Endodermal cell (in vitro differentiated cells): ENCODE data around the gene MYPOP. TPM values are rescaled to one million over a fixed set of nuclear protein-coding genes. Genes with fewer than 3 reads are reported as not detected.

Experiments used
- DNase-seq: peaks from one replicate; pipeline ENCODE4 v3.0.0-alpha.2; 2017
- H3K27ac ChIP-seq: 2 replicates; pipeline ENCODE4 v1.5.1; 2013; ENCODE audit warnings: mild to moderate bottlenecking, low read depth, low read length, moderate library complexity
- H3K27me3 ChIP-seq: 2 replicates; pipeline ENCODE4 v1.6.1; 2013; ENCODE audit warnings: mild to moderate bottlenecking, low read length, moderate library complexity; ENCODE audit not compliant: insufficient read depth, control insufficient read depth, poor library complexity, severe bottlenecking
- H3K36me3 ChIP-seq: 2 replicates; pipeline ENCODE4 v1.7.0; 2013; ENCODE audit warnings: mild to moderate bottlenecking, low read length, moderate library complexity; ENCODE audit not compliant: control insufficient read depth, insufficient read depth
- H3K4me1 ChIP-seq: one replicate; pipeline ENCODE4 v1.7.0; 2013; ENCODE audit warnings: low read length; ENCODE audit not compliant: control insufficient read depth, insufficient read depth
- H3K4me3 ChIP-seq: 2 replicates; pipeline ENCODE4 v1.5.1; 2013; ENCODE audit warnings: mild to moderate bottlenecking, low read length, moderate library complexity
- H3K9ac ChIP-seq: 2 replicates; pipeline ENCODE4 v1.6.1; 2013; ENCODE audit warnings: mild to moderate bottlenecking, low read length, moderate library complexity; ENCODE audit not compliant: poor library complexity, severe bottlenecking; ENCODE audit errors: extremely low read depth
- H3K9me3 ChIP-seq: 2 replicates; pipeline ENCODE4 v1.6.1; 2013; ENCODE audit warnings: mild to moderate bottlenecking, low read length, moderate library complexity; ENCODE audit not compliant: control insufficient read depth
- H3K27ac Mint-ChIP-seq: 2 replicates; pipeline ENCODE4 v1.8.0; 2020; ENCODE audit warnings: mixed read lengths
- H3K27me3 Mint-ChIP-seq: 2 replicates; pipeline ENCODE4 v1.8.0; 2021; ENCODE audit warnings: mild to moderate bottlenecking, mixed read lengths; ENCODE audit not compliant: insufficient read depth
- H3K36me3 Mint-ChIP-seq: 2 replicates; pipeline ENCODE4 v1.8.0; 2020; ENCODE audit warnings: low read depth, mixed read lengths
- H3K4me1 Mint-ChIP-seq: 2 replicates; pipeline ENCODE4 v1.8.0; 2020; ENCODE audit warnings: mixed read lengths
- H3K4me3 Mint-ChIP-seq: 2 replicates; pipeline ENCODE4 v1.8.0; 2020; ENCODE audit warnings: mild to moderate bottlenecking, moderate library complexity, mixed read lengths
- H3K9me3 Mint-ChIP-seq: 2 replicates; pipeline ENCODE4 v1.8.0; 2020; ENCODE audit warnings: mild to moderate bottlenecking, mixed read lengths
- WGBS, 2 experiments: methylation state at CpG; one replicate each; pipeline versions ENCODE4 v1.1.5 to v1.1.7; 2013; ENCODE audit warnings: missing lambda C conversion rate in 2 of 2, mixed read lengths in 1 of 2; ENCODE audit not compliant: insufficient coverage in 1 of 2, insufficient read length in 1 of 2; 5-methylcytosine and 5-hydroxymethylcytosine counted together
- total RNA-seq, 2 donors: library from RNA; stranded (reverse); fragmentation: NEBNext Ultra II Directional in 1 of 2; extraction: Animal tissue kit (Norgen Biotek cat#: 25700) in 1 of 2; gene quantifications; 2 replicates in 1 of 2; 3 replicates in 1 of 2; pipeline ENCODE4 v1.2.1, GENCODE V29; 2021
- TF ChIP-seq, protein P1 (sequence below): fragments of 200-600 bp; sonication (generic); conservative IDR thresholded peaks from 2 replicates; pipeline ENCODE4 v1.5.0; 2021; ENCODE audit warnings: antibody characterized with exemption, mild to moderate bottlenecking

The MYPOP gene
- total RNA-seq, 2 donors from 2014 or later = 13.6 to 19.9 TPM

DNA sequence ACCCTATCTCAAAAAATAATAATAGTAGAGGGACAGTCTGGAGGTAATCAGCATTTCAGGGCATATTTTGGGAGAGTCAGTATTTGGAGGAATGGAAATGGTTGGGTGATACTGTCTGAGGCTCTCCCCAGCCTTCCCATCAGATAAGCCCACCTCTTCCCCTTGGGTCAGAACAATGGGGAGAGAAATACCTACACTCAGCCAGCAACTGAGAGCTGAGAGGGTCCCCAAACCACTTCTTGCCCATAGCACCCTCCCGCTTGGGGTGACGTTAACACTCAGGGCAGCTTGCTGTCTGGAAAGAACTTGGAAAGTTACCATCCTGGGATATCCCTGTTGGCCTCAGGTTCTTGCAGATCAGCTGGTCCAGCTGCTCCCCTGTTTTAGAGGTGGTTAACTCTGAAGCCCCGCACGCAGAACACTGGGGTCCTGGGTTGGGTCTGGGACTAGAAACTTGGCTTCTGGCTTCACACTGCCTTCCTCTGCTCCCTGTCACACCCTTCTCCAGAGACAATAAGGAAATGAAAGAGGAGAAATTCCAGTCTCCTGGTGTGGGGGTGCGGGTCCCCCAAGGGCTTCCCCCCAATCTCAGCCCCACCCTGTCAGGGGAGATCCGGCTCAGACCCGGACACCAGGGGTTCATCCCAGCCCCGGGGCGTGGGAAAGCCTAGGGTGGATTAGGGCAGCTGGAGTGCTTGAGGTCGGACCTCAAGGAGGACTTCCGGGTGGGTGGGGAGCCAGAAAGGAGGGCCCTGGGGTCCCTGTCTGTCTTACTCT, 35.8 kb downstream of the MYPOP start:
- TF ChIP-seq, protein P1, sequence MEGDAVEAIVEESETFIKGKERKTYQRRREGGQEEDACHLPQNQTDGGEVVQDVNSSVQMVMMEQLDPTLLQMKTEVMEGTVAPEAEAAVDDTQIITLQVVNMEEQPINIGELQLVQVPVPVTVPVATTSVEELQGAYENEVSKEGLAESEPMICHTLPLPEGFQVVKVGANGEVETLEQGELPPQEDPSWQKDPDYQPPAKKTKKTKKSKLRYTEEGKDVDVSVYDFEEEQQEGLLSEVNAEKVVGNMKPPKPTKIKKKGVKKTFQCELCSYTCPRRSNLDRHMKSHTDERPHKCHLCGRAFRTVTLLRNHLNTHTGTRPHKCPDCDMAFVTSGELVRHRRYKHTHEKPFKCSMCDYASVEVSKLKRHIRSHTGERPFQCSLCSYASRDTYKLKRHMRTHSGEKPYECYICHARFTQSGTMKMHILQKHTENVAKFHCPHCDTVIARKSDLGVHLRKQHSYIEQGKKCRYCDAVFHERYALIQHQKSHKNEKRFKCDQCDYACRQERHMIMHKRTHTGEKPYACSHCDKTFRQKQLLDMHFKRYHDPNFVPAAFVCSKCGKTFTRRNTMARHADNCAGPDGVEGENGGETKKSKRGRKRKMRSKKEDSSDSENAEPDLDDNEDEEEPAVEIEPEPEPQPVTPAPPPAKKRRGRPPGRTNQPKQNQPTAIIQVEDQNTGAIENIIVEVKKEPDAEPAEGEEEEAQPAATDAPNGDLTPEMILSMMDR = no peak
- H3K27me3 Mint-ChIP-seq = no peaks in the 10 kb centered on the region
- Histone ChIP-seq H3K9ac (no peak overlapping the region), H3K4me1 (peaks cover 6% of the 10 kb centered on the region), H3K9me3 (no peaks in the 10 kb centered on the region), H3K27me3 (no peaks in the 10 kb centered on the region), H3K36me3 (peaks cover 21% of the 10 kb centered on the region), H3K27ac (no peak overlapping the region), H3K4me3 (peak overlapping the region; percentile 91)
- no peak for DNase-seq
- H3K4me1 Mint-ChIP-seq = peaks cover 22% of the 10 kb centered on the region
- H3K36me3 Mint-ChIP-seq = peaks cover 28% of the 10 kb centered on the region
- H3K4me3 Mint-ChIP-seq = peak overlapping the region; percentile 100
- WGBS, 2 experiments = 68 to 73% methylated on average over 6 to 11 of the region's 11 CpGs
- peak overlapping the region; percentile 48 for H3K27ac Mint-ChIP-seq
- H3K9me3 Mint-ChIP-seq = no peaks in the 10 kb centered on the region

DNA sequence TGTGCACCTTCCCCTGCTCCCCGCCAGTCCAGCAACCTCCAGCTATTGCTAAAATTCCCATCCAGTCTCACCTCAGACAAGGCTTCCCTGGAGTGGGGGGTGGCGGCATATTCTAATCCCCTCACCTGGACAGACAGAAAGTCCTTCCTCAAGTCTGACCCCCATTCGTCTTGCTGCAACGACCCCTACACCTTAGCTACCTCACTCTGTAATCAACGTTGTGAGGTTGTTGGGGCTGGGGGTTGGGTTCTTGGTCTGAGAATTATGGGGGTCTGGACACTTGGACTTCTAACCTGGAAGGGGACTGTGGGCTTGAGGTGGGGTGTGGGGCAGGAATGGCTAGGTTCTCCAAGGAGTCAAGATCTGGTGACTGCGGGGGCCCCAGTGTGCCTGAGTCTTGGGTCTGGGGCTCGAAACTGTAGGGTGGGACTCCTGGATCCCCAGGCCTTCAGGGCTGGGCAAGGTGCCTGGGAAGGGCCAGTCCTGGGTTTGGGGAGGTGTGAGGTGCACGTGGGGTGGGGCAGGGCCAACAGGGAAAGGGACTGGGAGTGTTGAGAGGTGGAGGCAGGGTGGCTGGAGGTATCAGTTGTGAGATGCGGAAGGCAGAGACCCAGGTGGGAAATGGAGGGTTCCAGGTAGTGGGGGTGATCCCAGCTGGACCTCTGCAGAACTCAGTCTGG, 37.0 kb downstream of the MYPOP start:
- Histone ChIP-seq H3K4me1 (peaks cover 6% of the 10 kb centered on the region), H3K9me3 (no peaks in the 10 kb centered on the region), H3K9ac (peak overlapping the region; percentile 48), H3K27ac (no peak overlapping the region), H3K27me3 (no peaks in the 10 kb centered on the region), H3K36me3 (peaks cover 13% of the 10 kb centered on the region), H3K4me3 (peak overlapping the region; percentile 91)
- peak overlapping the region; percentile 100 for H3K4me3 Mint-ChIP-seq
- H3K36me3 Mint-ChIP-seq = peaks cover 26% of the 10 kb centered on the region
- H3K27ac Mint-ChIP-seq = peak overlapping the region; percentile 80
- peaks cover 22% of the 10 kb centered on the region for H3K4me1 Mint-ChIP-seq
- DNase-seq = peak; percentile 52
- no peaks in the 10 kb centered on the region for H3K9me3 Mint-ChIP-seq
- TF ChIP-seq, protein P1 = no peak
- no peaks in the 10 kb centered on the region for H3K27me3 Mint-ChIP-seq
- 56 to 79% methylated on average over 4 to 9 of the region's 9 CpGs for WGBS, 2 experiments

DNA sequence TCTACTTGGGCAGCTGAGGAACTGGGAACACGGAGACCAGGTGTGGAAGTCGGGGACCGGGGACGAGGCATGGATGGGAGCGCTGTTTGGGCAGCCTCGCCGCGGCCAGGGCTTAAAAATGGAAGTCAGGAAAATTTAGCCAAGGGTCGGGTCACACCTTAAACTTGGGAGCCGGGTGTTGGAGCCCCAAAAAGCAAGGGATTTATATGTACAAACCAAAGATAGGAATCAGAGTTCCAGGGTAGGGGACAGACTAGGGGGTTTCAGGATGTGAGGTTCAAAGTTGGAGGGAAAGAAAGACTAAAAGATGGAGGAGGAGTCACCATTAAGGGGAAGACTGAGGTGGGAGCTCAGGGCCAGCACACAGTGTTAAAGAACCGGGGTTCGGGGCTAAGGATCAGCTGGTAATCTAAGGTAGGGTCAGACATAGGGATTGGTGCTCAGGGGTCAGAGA, 37.8 kb downstream of the MYPOP start:
- peak overlapping the region; percentile 100 for H3K4me3 Mint-ChIP-seq
- peaks cover 18% of the 10 kb centered on the region for H3K36me3 ChIP-seq
- peak overlapping the region; percentile 48 for H3K9ac ChIP-seq
- peak overlapping the region; percentile 91 for H3K4me3 ChIP-seq
- peak overlapping the region; percentile 95 for H3K27ac Mint-ChIP-seq
- DNase-seq = no peak
- WGBS, 2 experiments = 8 to 21% methylated on average over 9 to 12 of the region's 12 CpGs
- TF ChIP-seq, protein P1 = no peak
- no peaks in the 10 kb centered on the region for H3K9me3 Mint-ChIP-seq
- H3K27me3 ChIP-seq = no peaks in the 10 kb centered on the region
- H3K4me1 Mint-ChIP-seq = peaks cover 22% of the 10 kb centered on the region
- H3K4me1 ChIP-seq = peaks cover 6% of the 10 kb centered on the region
- H3K36me3 Mint-ChIP-seq = peaks cover 26% of the 10 kb centered on the region
- no peak overlapping the region for H3K27ac ChIP-seq
- no peaks in the 10 kb centered on the region for H3K9me3 ChIP-seq
- no peaks in the 10 kb centered on the region for H3K27me3 Mint-ChIP-seq
